Measurements from ENCODE around the gene LARP4.
"Not testable (repeated sequence)": the region's sequence is repeated elsewhere in the genome, so short reads cannot be mapped to it uniquely, and the experiment has no call there.

The LARP4 gene

GRCh38 chr12:50521781-50522180 is 121.1 kb downstream of the LARP4 start:
- DNase-seq (ENCODE audit: extremely low read depth in 1 of 2, low read depth in 1 of 2) = not testable (repeated sequence)

GRCh38 chr12:50523772-50524171 is 123.1 kb downstream of the LARP4 start:
- no peak for DNase-seq (ENCODE audit: extremely low read depth in 1 of 2, low read depth in 1 of 2)

GRCh38 chr12:50524621-50525020 is 123.9 kb downstream of the LARP4 start:
- no peak for DNase-seq (ENCODE audit: extremely low read depth in 1 of 2, low read depth in 1 of 2)

GRCh38 chr12:50525422-50525821 is 124.7 kb downstream of the LARP4 start:
- DNase-seq (ENCODE audit: extremely low read depth in 1 of 2, low read depth in 1 of 2) = no peak

GRCh38 chr12:50527359-50527726 is 126.7 kb downstream of the LARP4 start:
- no peak for DNase-seq (ENCODE audit: extremely low read depth in 1 of 2, low read depth in 1 of 2)

- no peak for DNase-seq (ENCODE audit: extremely low read depth in 1 of 2, low read depth in 1 of 2)
Observed at GRCh38 chr12:50528800-50529199, 128.1 kb downstream of the LARP4 start.

GRCh38 chr12:50529345-50529744 is 128.7 kb downstream of the LARP4 start:
- no peak for DNase-seq (ENCODE audit: extremely low read depth in 1 of 2, low read depth in 1 of 2)
